ENCODE measurements around the gene PRKAR1B. TPM values are rescaled to one million over a fixed set of nuclear protein-coding genes. Genes with fewer than 3 reads are reported as not detected.

Gene PRKAR1B
- total RNA-seq, 1 experiment from 2014 or later, result 43.3 TPM

DNA sequence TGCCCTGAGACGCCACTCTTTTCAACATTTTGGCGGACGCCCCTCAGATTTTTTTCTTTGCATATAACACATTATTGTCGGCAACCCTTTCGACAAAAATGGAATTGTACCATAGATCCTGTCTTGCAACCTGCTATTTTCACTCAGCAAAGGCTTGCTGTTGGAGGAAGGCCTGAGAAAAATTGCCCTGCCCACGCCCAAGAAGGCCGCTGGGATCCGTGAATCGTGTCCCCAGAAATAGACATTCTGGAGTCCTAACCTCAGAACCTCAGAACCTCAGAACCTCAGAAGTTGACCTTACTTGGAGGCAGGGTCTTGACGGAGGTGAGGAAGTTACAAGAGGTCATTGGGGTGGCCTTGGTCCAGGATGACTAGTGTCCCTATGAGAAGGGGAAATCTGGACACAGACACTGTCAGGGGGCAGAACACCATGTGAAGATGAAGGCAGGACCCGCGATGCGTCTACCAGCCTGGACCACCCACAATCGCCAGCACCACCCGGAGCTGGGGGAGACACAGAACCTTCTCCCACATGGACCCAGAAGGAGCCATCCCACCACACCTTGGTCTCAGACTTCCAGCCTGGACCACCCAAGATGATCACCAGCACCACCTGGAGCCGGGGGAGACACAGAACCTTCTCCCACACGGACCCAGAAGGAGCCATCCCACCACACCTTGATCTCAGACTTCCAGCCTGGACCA lies 19.6 kb downstream of the PRKAR1B start:
- H3K79me1 ChIP-seq (ENCODE audit: insufficient read depth, low read depth, low read length, poor library complexity, severe bottlenecking), result peaks cover 9% of the 10 kb centered on the region
- no peak overlapping the region for H3K18ac ChIP-seq (ENCODE audit: insufficient read length, low read depth, low read length)
- H3K4me2 ChIP-seq (ENCODE audit: insufficient read depth, insufficient read length, low read length), result no peak overlapping the region
- H3K23me2 ChIP-seq (ENCODE audit: insufficient read length, low read depth, low read length, poor library complexity, severe bottlenecking), result no peaks in the 10 kb centered on the region
- no peaks in the 10 kb centered on the region for H3K4me1 ChIP-seq (ENCODE audit: insufficient read depth, low read length)
- H2BK15ac ChIP-seq (ENCODE audit: low read depth, low read length), result no peak overlapping the region
- TF ChIP-seq, protein P1, sequence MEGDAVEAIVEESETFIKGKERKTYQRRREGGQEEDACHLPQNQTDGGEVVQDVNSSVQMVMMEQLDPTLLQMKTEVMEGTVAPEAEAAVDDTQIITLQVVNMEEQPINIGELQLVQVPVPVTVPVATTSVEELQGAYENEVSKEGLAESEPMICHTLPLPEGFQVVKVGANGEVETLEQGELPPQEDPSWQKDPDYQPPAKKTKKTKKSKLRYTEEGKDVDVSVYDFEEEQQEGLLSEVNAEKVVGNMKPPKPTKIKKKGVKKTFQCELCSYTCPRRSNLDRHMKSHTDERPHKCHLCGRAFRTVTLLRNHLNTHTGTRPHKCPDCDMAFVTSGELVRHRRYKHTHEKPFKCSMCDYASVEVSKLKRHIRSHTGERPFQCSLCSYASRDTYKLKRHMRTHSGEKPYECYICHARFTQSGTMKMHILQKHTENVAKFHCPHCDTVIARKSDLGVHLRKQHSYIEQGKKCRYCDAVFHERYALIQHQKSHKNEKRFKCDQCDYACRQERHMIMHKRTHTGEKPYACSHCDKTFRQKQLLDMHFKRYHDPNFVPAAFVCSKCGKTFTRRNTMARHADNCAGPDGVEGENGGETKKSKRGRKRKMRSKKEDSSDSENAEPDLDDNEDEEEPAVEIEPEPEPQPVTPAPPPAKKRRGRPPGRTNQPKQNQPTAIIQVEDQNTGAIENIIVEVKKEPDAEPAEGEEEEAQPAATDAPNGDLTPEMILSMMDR (conservative IDR thresholded peaks at IDR 0.05), result no peak
- H2BK120ac ChIP-seq (ENCODE audit: low read depth, low read length, poor library complexity, severe bottlenecking), result no peak overlapping the region
- no peak overlapping the region for H2AFZ ChIP-seq (ENCODE audit: low read length)
- no peak overlapping the region for H3K27ac ChIP-seq (ENCODE audit: insufficient read length, low read depth, low read length)
- Mint-ChIP-seq H3K9me3 (peaks cover 6 to 8% of the 10 kb centered on the region in 2 experiments), H3K36me3 (ENCODE audit: insufficient read depth in 1 of 3, low read depth in 3 of 3) (peaks cover 34 to 44% (median 34%) of the 10 kb centered on the region in 3 experiments), H3K27ac (no peak overlapping the region), H3K27me3 (ENCODE audit: low read depth) (no peaks in the 10 kb centered on the region), H3K4me1 (peaks cover 0 to 8% of the 10 kb centered on the region in 2 experiments; a peak in 2 of 4 replicates), H3K4me3 (no peak overlapping the region)
- H4K91ac ChIP-seq (ENCODE audit: insufficient read length, low read depth, low read length), result no peak overlapping the region
- H3T11ph ChIP-seq (ENCODE audit: low read length), result no peak overlapping the region
- H2BK20ac ChIP-seq (ENCODE audit: low read depth, low read length, poor library complexity, severe bottlenecking), result no peak overlapping the region
- no peak overlapping the region for H4K8ac ChIP-seq (replicated peaks; ENCODE audit: insufficient read length, low read depth, low read length)
- no peak overlapping the region for H2BK5ac ChIP-seq (ENCODE audit: insufficient read length, low read length)
- no peak overlapping the region for H2AK5ac ChIP-seq (ENCODE audit: insufficient read length, low read length)
- no peak overlapping the region for H2BK12ac ChIP-seq (ENCODE audit: insufficient read length, low read depth, low read length)
- no peaks in the 10 kb centered on the region; the same call in 1 of the 2 replicates for H3K79me2 ChIP-seq (ENCODE audit: insufficient read depth, low read length)
- no CpG with 5 or more reads among the region's 17 CpGs for WGBS (ENCODE audit: extremely low coverage, insufficient read length, low lambda C conversion rate)
- DNase-seq, result no peak
- H3K14ac ChIP-seq (ENCODE audit: insufficient read depth, low read length), result no peak overlapping the region
- H3K27me3 ChIP-seq (ENCODE audit: insufficient read depth, low read length), result no peaks in the 10 kb centered on the region
- H3K4ac ChIP-seq (ENCODE audit: low read depth, low read length), result no peak overlapping the region
- H4K5ac ChIP-seq (ENCODE audit: insufficient read length, low read depth, low read length), result no peak overlapping the region
- no peaks in the 10 kb centered on the region for H4K20me1 ChIP-seq (ENCODE audit: control insufficient read depth, insufficient read depth, insufficient read length)
- H3K9me3 ChIP-seq (ENCODE audit: control insufficient read depth, low read depth, low read length), result no peaks in the 10 kb centered on the region
- no peak overlapping the region for H3K23ac ChIP-seq (ENCODE audit: insufficient read length, low read depth, low read length)
- H3K9ac ChIP-seq (ENCODE audit: extremely low read depth, insufficient read length, low read length), result no peak overlapping the region
- no peak overlapping the region for H3K56ac ChIP-seq (ENCODE audit: insufficient read length, low read depth, low read length)
